GM18520 (cell line): ENCODE results near the gene CENPA.
"Not testable (repeated sequence)": the region's sequence is repeated elsewhere in the genome, so short reads cannot be mapped to it uniquely, and the experiment has no call there.

ENCODE experiments used
- ATAC-seq: cut with Tn5 transposase; IDR thresholded peaks from one replicate; pipeline ENCODE4 v1.9.1; 2021; ENCODE audit not compliant: unreplicated experiment

The CENPA gene

DNA sequence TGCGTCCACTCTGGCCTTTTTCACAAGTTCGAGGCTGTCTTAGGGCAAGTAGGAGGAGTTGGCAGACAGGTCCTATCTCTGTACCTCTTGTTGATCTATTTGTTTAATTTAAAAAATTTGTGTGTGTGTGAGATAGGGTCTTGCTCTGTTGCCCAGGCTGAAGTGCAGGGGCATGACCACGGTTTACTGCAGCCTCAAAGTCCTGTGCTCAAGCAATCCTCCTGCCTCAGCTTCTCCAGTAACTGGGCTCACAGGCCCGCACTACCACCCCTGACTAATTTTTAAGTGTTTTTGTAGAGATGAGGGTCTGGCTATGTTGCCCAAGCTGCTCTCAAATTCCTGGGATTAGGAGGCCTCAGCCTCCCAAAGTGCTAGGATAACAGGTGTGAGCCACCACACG is 26.0 kb upstream of the CENPA start:
- no peak for ATAC-seq

DNA sequence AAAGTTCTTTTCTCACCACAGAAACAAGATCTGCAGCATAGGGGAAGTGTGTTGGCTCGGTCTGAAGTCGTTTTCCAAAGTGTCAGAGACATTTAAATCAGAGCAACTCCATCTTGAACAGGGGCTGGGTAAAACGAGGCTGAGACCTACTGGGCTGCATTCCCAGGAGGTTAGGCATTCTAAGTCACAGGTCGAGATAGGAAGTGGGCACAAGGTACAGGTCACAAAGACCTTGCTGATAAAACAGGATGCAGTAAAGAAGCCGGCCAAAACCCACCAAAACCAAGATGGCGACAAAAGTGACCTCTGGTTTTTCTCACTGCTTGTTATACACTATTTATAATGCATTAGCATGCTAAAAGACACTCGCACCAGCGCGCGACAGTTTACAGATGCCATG is 24.9 kb upstream of the CENPA start:
- ATAC-seq, result not testable (repeated sequence)

DNA sequence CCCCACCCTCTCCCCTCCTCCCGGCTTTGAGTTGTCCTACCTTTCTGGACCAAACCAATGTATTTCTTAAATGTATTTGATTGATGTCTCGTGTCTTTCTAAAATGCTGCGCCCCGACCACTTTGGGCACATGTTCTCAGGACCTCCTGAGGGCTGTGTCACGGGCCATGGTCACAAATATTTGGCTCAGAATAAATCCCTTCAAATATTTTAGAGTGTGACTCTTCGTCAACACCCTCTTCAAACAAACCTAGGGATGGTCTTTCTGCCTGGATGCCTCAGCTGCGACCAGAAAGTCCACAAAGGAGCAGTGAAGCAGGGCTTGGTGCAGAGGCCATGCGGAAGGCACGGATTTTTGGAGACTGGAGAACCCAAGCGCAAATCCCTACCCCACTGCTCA is 22.8 kb upstream of the CENPA start:
- ATAC-seq, result no peak

DNA sequence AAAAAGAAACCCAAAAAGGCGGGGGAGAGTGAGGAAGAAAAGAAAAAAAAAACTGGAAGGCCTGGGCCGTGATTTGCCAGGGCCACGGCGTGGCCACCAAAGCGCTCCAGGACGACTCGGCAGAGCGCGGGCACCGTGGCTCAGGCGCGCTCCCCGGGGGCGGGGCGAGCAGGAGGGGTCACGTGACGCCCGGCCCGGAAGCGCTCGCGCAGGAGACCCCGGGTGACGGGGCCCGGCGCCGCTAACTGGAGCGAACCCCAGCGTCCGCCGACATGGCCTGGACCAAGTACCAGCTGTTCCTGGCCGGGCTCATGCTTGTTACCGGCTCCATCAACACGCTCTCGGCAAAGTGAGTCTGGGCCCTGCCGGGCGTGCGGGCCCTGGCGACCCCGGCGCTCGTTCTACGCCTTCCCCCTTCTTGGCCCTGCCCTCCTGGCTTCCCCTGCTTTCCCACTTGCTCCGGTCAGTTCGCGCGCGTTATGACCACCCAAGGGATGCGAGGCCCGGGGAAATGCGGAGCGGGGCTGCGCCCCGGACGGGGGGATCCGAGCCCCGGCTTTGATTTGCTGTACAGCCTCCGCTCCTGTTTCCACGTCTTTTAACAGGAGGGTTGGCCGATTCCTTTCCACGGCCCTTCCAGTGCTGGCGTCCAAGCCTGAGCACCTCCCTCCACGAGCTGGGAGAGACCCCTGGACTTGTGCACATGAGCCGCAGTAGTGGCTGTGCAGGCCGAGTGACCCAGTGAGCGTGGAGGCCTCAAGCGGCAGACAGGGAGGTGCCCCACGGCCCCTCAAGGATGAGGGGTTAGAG is 21.6 kb upstream of the CENPA start, which contains the start of gene SLC35F6:
Gene SLC35F6 (plus strand): TSS at position 207 of the 810 bp plus-strand sequence. CDS start 66 bp downstream, at position 273.
- peak; percentile 56 for ATAC-seq

DNA sequence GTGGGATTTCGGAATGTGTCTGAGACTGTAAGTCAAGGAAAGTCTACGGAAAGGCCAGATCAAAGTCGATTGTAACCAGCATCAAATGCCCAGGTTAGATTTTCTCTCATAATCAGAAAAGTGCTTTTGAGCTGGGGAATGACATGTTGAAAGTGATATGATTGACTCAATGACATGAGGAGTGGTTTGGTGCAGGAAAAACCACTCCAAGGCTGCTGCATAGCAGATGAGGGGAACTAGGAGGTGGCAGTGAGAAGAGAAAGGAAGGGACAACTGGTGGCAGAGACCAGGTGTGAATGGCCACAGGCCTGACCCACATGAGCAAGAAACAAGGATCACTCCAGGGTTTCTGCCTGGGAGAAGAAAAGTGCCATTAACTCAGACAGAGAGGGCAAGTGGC is 20.9 kb upstream of the CENPA start:
- no peak for ATAC-seq

- no peak for ATAC-seq
These were observed 20.2 kb upstream of the CENPA start for GRCh38 chr2:26765475-26766200.

GRCh38 chr2:26767129-26767528 is 18.7 kb upstream of the CENPA start:
- no peak for ATAC-seq

GRCh38 chr2:26767894-26768487 is 17.9 kb upstream of the CENPA start:
- no peak for ATAC-seq

- ATAC-seq, result no peak
These were observed 17.1 kb upstream of the CENPA start for GRCh38 chr2:26768759-26769088.

- no peak for ATAC-seq
These were observed 16.6 kb upstream of the CENPA start for GRCh38 chr2:26769089-26769761.

DNA sequence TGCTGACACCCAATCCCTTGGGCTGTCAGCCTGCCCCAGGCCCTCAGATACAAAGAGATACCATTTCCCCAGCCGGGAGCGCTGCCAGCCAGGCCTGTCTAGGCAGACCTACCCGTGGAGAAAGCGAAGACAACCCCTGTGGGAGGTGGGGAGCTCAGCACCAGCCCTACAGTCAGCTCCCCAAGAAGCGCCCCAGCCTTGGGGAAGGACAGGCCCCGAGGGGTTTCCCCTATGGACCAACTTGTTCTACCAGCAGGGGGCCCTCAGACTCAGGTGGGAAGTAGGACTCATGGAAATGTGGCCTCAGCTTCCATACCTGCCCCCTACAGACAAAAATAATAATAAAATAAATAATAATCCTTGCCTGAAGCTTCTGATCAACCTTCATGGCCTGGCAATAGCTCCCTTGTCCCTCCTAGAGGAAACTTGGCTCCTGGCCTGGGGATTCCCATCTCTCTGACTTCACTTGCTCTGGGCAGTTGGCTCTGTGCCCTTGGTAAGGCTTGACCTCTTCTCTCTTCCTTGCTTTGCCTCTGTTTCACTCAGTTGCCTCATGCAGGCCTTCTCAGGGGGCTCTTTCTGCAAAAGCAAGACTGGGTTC is 14.8 kb upstream of the CENPA start:
- no peak for ATAC-seq

DNA sequence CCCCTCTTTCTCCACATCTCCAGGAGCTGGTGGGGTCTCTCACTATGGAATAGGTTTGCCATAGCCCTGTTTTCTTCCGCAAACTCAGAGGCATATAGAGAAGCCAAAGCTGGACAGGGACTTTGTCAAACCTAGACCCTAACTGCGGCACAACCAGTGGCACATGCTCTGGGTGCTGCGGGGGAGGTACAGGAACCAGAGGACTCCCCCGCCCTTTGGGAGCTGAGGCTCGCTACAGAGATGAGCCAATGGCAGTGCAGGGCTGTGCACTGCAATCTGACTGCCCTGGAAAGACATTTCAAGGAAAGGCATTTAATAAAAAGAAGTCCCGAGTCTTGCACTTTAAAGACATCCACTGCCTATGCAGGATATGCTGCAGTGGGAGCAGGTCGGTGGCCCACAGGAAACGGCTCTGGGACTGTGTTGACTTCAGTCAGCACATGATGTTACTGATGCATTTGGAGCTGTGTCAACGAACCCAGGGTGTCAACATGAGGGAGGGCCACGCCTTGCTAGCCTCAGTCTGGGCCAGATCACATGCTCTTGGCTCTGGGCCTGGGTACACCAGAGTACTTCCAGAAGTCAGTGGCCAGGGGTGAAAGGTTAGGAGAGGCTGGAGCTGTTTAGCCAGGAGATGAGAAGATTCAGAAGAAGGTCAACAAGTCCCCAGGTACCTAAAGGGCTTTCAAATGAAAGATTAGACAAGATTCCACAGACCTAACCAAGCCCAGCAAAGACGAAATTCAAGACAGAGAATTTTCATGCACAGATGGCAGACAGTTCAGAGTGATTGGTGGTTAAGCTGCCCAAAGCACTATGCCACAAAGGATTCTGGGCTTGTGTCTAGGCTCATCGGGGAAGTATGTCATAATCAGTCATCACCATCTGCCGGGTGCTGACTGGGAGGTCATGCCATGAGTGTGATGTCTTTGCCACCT is 13.5 kb upstream of the CENPA start:
- ATAC-seq, result no peak

- ATAC-seq, result no peak
These were observed 9.6 kb upstream of the CENPA start for GRCh38 chr2:26776195-26776800.

- ATAC-seq, result no peak
These were observed 7.8 kb upstream of the CENPA start for GRCh38 chr2:26778098-26778497.

DNA sequence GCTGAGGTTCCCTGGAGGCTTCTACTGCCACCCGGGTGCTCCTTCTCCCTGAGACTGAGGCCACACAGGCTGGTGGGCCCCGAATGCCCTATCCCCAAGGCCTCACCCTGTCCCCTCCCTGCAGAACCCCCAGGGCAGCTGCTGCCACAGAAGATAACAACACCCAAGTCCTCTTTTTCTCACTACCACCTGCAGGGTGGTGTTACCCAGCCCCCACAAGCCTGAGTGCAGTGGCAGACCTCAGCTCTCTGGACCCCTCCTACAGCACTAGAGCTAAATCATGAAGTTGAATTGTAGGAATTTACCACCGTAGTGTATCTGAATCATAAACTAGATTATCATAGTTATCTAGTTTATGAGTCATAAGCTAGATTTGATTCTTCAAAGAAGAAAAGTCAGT is 7.3 kb upstream of the CENPA start:
- ATAC-seq, result no peak

- no peak for ATAC-seq
These were observed 5.6 kb upstream of the CENPA start for GRCh38 chr2:26780203-26780760.

DNA sequence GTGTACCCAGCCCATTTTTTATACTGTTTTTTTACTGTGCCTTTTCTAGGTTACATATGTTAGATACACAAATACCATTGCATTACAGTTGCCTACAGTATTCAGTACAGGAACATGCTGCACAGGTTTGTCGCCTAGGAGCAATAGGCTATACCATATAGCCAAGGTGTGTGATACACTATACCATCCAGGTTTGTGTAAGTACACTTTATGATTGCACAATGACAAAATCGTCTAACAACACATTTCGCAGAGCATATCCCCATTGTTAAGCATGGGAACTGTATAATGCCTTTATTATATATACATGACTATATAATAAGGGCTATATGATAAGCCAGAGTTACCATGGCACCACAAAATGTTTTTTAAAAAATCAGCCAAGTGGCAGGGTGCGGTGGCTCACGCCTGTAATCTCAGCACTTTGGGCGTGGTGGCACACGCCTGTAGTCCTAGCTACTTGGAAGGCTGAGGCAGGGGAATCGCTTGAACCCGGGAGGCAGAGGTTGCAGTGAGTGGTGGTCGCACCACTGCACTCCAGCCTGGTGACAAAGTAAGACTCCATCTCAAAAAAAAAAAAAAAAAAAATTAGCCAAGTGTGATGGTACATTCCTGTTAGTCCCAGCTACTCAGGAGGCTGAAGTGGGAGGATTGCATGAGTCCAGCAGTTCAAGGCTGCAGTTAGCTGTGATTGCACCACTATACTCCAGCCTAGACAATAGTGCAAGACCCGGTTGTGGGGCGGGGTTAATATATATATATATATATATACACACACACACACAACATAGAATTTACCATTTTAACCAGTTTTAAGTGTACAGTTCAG is 2.8 kb upstream of the CENPA start:
- ATAC-seq, result no peak

- no peak for ATAC-seq
These were observed 1.2 kb upstream of the CENPA start for GRCh38 chr2:26784570-26785234.
